Ishikawa (cell line): Measurements from ENCODE around the gene ENDOU.

Experiments used
- FOXM1 ChIP-seq: IDR thresholded peaks from 2 replicates; pipeline ENCODE4 v1.6.1; 2012; ENCODE audit warnings: low read depth, borderline replicate concordance
- MAX ChIP-seq: IDR thresholded peaks from 2 replicates; pipeline ENCODE4 v1.6.1; 2012
- RAD21 ChIP-seq: IDR thresholded peaks from 2 replicates; pipeline ENCODE4 v1.6.1; 2012; ENCODE audit warnings: low read depth
- REST ChIP-seq: IDR thresholded peaks from 2 replicates; pipeline ENCODE4 v1.6.1; 2012; ENCODE audit warnings: low read depth, mild to moderate bottlenecking
- TAF1 ChIP-seq: IDR thresholded peaks from 2 replicates; pipeline ENCODE4 v1.6.1; 2012; ENCODE audit warnings: low read depth, mild to moderate bottlenecking
- ZBTB7A ChIP-seq: IDR thresholded peaks from 2 replicates; pipeline ENCODE4 v1.6.1; 2012; ENCODE audit warnings: low read depth
- TF ChIP-seq, protein P1 (sequence below): IDR thresholded peaks from 2 replicates; pipeline ENCODE4 v1.6.1; 2012

- TF ChIP-seq ZBTB7A (no peak), REST (no peak), FOXM1 (no peak), TAF1 (no peak), MAX (no peak), RAD21 (no peak)
- TF ChIP-seq, protein P1, sequence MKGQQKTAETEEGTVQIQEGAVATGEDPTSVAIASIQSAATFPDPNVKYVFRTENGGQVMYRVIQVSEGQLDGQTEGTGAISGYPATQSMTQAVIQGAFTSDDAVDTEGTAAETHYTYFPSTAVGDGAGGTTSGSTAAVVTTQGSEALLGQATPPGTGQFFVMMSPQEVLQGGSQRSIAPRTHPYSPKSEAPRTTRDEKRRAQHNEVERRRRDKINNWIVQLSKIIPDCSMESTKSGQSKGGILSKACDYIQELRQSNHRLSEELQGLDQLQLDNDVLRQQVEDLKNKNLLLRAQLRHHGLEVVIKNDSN = no peak
Observed at GRCh38 chr12:47704719-47705118, 20.6 kb downstream of the ENDOU start.
